Mesodermal cell (in vitro differentiated cells): ENCODE results near the gene SMIM29.
"Not testable (repeated sequence)": the region's sequence is repeated elsewhere in the genome, so short reads cannot be mapped to it uniquely, and the experiment has no call there.

ENCODE experiments used
- H3K27ac ChIP-seq: 2 replicates; pipeline ENCODE4 v1.7.0; 2013; ENCODE audit warnings: mild to moderate bottlenecking, low read depth, low read length, moderate library complexity; ENCODE audit not compliant: severe bottlenecking
- H3K36me3 ChIP-seq: 2 replicates; pipeline ENCODE4 v1.7.1; 2013; ENCODE audit warnings: mild to moderate bottlenecking, low read length, moderate library complexity; ENCODE audit not compliant: control insufficient read depth, insufficient read depth
- H3K4me1 ChIP-seq: one replicate; pipeline ENCODE4 v1.7.1; 2013; ENCODE audit warnings: mild to moderate bottlenecking, low read length; ENCODE audit not compliant: insufficient read depth, control insufficient read depth, poor library complexity, severe bottlenecking
- H3K4me3 ChIP-seq: 2 replicates; pipeline ENCODE4 v1.7.0; 2013; ENCODE audit warnings: low read length, control low read depth, mild to moderate bottlenecking; ENCODE audit not compliant: insufficient read depth, poor library complexity, severe bottlenecking; ENCODE audit errors: extremely low read depth
- H3K9me3 ChIP-seq: 2 replicates; pipeline ENCODE4 v1.7.1; 2013; ENCODE audit warnings: mild to moderate bottlenecking, low read length, moderate library complexity; ENCODE audit not compliant: control insufficient read depth
- WGBS, 2 experiments: methylation state at CpG; one replicate each; pipeline ENCODE4 v1.1.5; 2013; ENCODE audit warnings: missing lambda C conversion rate in 2 of 2; ENCODE audit not compliant: insufficient coverage in 2 of 2; 5-methylcytosine and 5-hydroxymethylcytosine counted together

SMIM29 gene

DNA sequence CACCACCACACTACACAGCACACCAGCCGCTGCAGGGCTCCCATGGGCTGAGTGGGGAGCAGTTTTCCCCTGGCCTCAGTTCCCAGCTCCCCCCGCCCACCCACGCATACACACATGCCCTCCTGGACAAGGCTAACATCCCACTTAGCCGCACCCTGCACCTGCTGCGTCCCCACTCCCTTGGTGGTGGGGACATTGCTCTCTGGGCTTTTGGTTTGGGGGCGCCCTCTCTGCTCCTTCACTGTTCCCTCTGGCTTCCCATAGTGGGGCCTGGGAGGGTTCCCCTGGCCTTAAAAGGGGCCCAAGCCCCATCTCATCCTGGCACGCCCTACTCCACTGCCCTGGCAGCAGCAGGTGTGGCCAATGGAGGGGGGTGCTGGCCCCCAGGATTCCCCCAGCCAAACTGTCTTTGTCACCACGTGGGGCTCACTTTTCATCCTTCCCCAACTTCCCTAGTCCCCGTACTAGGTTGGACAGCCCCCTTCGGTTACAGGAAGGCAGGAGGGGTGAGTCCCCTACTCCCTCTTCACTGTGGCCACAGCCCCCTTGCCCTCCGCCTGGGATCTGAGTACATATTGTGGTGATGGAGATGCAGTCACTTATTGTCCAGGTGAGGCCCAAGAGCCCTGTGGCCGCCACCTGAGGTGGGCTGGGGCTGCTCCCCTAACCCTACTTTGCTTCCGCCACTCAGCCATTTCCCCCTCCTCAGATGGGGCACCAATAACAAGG, 3.6 kb downstream of the SMIM29 start:
- not testable (repeated sequence) for H3K4me3 ChIP-seq, H3K9me3 ChIP-seq
- Histone ChIP-seq H3K27ac (peak overlapping the region; percentile 98), H3K4me1 (peaks cover 56% of the 10 kb centered on the region), H3K36me3 (peaks cover 51% of the 10 kb centered on the region)
- WGBS, 2 experiments = 86 to 100% methylated on average over 2 of the region's 13 CpGs

DNA sequence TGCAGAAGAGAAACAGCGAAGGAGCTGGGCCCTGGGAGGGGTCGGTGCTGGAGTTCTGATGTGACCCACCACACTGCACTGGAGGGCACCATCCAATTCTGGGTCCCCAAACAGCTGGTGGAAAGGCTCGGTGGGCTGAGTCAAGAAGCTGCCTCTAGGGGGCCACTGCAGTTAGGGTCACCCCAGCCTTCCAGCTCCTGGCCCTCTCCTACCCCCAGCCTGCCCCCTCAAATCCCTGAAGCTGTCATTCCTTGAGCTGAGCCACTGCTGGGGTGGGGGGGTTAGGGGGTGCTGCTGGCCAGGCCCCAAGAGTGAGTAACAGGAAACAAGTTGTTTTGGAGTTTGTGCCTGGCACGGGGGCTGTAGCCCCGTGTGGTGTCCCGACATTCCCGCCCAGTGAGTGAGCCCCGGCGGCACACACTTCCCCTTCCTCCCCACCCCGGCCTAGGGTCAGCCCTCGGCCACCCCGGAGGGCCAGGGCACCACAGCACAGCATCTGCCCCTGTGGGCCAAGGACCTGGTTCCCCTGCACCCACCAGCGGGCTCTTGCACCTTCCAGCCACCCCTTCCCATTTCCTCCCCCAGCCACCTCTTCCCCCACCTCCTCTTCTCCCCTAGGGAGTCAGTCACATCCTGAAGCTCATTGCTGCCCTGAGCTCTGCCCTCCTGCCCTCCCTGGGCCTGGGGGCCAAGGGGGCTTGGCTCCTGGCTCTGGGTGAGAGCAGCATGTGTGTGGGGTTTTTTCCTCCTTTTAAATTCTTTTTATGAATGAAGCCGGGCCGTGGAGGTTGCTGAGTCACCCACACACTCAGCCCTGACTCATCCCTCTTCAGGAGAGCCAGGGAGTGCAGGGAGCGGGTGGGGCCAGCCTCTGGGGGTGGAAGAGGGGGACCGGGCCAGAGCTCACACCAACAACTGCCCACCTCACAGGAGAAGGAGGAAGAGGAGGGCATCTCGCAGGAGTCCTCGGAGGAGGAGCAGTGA, 4.6 kb downstream of the SMIM29 start:
- peaks cover 59% of the 10 kb centered on the region for H3K36me3 ChIP-seq
- H3K4me1 ChIP-seq = peaks cover 60% of the 10 kb centered on the region
- no peaks in the 10 kb centered on the region for H3K9me3 ChIP-seq
- H3K27ac ChIP-seq = peak overlapping the region; percentile 98
- WGBS, 2 experiments = 81 to 83% methylated on average over 4 to 12 of the region's 19 CpGs
- H3K4me3 ChIP-seq = no peak overlapping the region

GRCh38 chr6:34243131-34243771, 5.6 kb downstream of the SMIM29 start:
- Histone ChIP-seq H3K9me3 (no peaks in the 10 kb centered on the region), H3K4me1 (peaks cover 60% of the 10 kb centered on the region), H3K27ac (peak overlapping the region; percentile 98), H3K36me3 (peaks cover 68% of the 10 kb centered on the region), H3K4me3 (no peak overlapping the region)
- WGBS, 2 experiments = 80 to 100% methylated on average over 1 to 3 of the region's 5 CpGs

DNA sequence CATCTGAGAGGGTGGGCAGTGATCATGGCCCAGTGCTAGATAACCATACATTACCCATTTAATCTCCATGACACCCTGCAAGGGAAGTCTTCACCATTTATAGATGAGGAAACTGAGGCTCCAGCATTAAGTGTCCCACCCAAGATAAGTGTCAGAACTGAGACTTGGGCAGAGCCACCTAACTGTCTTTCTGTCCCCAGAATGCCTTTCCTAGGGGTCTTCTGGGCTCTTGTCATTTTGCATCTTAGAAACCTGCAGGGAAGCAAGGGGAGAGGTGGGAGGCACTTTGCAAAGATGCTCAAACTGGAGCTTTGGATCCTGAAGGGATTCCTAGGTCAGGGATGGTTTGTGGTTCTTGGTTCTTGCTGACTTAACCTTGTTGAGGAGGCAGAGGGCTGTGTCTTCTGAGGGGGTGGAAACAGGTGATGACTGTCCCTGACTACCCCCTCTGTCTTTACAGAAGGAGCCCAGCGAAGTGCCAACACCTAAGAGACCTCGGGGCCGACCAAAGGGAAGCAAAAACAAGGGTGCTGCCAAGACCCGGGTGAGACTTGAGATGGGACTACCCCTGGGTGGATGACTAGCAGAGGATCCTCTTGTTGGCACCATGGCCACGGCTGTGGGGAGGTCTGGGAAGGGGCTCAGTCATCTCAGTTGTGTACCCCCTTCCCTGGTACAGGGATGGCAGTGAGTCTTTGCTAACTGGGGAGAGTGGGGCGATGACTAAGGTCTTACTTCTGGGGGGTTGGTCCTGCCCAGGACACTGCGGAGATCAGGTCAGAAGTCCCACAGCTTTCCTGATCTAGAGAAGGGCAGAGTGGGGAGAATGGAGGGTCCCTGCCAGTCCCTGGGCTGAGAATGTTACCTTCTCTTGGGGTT, 6.3 kb downstream of the SMIM29 start:
- Histone ChIP-seq H3K36me3 (peaks cover 69% of the 10 kb centered on the region), H3K27ac (peak overlapping the region; percentile 98), H3K4me3 (no peak overlapping the region), H3K9me3 (no peaks in the 10 kb centered on the region), H3K4me1 (peaks cover 60% of the 10 kb centered on the region)
- WGBS, 2 experiments = 95 to 98% methylated on average over 6 of the region's 7 CpGs

DNA sequence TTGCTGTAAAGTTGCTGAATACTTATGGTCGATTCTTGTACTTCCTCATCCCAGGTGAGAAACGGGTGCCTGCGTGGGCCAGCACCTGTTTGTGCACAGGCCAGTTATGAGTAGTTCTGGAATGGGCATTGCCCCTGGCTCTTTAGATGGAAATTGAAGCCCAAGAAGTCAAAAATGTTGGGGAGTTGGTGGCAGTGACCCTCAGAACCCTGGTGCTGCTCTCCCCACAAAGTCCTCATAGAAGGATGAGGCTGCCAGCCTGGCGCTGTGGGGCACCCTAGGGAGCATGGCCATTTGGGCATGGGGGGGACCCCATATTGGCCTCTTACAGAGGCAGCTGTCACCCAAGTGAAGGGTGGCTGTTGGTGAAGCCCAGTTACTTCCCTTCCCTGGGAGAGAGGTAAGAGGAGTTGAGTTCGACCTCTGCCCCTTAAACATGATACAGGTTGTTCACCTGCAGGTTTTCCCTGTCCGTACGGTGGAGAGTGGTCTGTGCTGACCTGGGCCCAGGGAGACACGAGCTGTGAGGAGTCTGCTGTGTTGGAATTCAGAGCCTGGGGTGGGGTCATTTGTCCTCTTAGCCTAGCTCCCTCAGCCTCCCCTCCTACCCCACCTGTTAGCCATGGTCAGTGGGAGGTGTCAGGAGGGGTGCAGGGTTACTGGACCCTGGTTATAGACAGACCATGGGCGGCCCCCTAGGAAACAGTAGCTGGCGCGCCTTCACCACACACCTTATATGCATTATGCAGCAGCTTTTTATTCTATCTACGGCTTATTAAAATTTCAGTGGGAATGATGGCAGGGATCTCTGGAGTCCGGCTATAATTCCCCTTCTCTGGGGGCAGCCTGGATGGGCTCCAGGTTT, 7.2 kb downstream of the SMIM29 start:
- no peak overlapping the region for H3K4me3 ChIP-seq

DNA sequence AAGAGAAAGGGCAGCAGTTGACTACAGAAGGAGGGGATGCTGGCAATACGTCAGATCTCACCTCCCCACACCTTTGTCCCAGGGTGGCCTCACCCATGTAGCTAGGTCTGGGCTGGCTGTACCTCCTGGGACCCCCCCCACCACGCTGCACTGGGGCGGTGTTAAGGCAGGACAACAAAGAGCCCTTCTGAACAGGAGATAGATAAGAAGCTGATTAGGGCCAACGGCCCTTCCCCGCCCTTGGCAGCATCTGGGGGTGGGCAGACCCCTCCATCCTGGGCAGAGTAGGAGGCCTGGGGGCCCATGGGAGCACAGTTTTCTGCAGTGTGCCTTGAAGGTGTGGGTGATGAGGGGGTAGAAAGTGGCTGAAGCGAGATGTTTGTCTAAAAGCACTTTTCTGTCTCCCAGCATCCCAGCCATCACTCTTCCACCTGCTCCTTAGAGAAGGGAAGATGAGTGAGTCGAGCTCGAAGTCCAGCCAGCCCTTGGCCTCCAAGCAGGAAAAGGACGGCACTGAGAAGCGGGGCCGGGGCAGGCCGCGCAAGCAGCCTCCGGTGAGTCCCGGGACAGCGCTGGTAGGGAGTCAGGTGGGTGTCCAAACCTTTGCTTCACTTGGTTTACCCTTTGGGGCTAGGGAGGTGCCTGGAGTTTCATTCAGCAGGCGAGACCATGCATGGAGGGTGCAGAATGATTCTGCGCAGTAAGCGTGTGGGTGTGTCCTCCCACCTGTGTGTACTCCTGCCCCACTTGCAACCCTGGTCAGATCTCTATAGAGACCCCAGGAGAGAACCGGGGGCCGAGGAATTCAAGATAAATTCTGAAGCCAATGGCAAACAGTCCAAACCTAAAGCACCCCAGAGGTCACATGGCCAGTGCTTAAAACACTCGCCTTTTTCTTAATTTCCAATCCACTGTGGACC, 8.2 kb downstream of the SMIM29 start:
- Histone ChIP-seq H3K36me3 (peaks cover 59% of the 10 kb centered on the region), H3K4me3 (no peak overlapping the region), H3K27ac (no peak overlapping the region), H3K9me3 (no peaks in the 10 kb centered on the region), H3K4me1 (peaks cover 56% of the 10 kb centered on the region)
- WGBS, 2 experiments = 90 to 92% methylated on average over 14 to 15 of the region's 22 CpGs

More for the DNA sequence above, 7.2 kb downstream of the SMIM29 start:
- H3K9me3 ChIP-seq = no peaks in the 10 kb centered on the region
- H3K4me1 ChIP-seq = peaks cover 60% of the 10 kb centered on the region
- peaks cover 65% of the 10 kb centered on the region for H3K36me3 ChIP-seq
- WGBS, 2 experiments = 95 to 99% methylated on average over 6 to 7 of the region's 13 CpGs
- peak overlapping the region; percentile 29 for H3K27ac ChIP-seq

DNA sequence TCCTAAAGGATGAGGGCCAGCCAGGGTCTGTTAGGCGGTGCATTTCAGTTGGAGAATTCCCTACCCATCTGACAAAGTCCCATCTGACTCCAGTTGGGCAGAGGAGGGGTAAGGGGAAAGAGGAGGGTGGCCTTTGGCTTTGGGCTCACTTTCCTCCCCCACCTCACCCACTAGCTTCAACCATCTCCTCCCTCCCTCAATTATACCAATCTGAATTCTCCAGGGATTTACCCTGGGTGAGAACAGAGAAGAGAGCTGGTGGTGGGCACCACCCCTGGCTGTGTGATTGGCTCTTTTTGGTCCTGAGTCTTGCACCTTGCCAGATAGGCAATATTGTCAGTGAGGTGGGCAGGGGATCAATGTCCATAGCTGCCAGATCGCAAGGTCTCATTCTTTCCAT, 8.9 kb downstream of the SMIM29 start:
- WGBS, 2 experiments = 100% methylated on average over 1 of the region's 2 CpGs
- Histone ChIP-seq H3K9me3 (no peaks in the 10 kb centered on the region), H3K4me1 (peaks cover 51% of the 10 kb centered on the region), H3K36me3 (peaks cover 59% of the 10 kb centered on the region), H3K27ac (peak overlapping the region; percentile 11), H3K4me3 (peak overlapping the region; percentile 74)

- no peak overlapping the region for H3K27ac ChIP-seq
- H3K4me1 ChIP-seq = peaks cover 51% of the 10 kb centered on the region
- 53 to 72% methylated on average over 2 to 3 of the region's 3 CpGs for WGBS, 2 experiments
- no peaks in the 10 kb centered on the region for H3K9me3 ChIP-seq
- H3K4me3 ChIP-seq = peak overlapping the region; percentile 74
- peaks cover 59% of the 10 kb centered on the region for H3K36me3 ChIP-seq
Observed at GRCh38 chr6:34239500-34239825, 9.3 kb downstream of the SMIM29 start.
